Measurements from ENCODE around the gene LMNB1. TPM values are rescaled to one million over a fixed set of nuclear protein-coding genes. Genes with fewer than 3 reads are reported as not detected.
"Not testable (repeated sequence)": the region's sequence is repeated elsewhere in the genome, so short reads cannot be mapped to it uniquely, and the experiment has no call there.

The LMNB1 gene
- total RNA-seq, 2 donors from 2014 or later, result 12.7 to 15.9 TPM

GRCh38 chr5:126810596-126811380 is 33.9 kb downstream of the LMNB1 start:
- Histone ChIP-seq H3K27me3 (replicated peaks; ENCODE audit: insufficient read depth) (no peaks in the 10 kb centered on the region), H3K27ac (no peak overlapping the region), H3K4me3 (no peak overlapping the region), H3K36me3 (no peaks in the 10 kb centered on the region), H3K4me1 (ENCODE audit: control insufficient read depth in 1 of 2, low read depth in 2 of 2) (no peaks in the 10 kb centered on the region), H3K9me3 (no peaks in the 10 kb centered on the region)
- TF ChIP-seq CTCF (IDR thresholded peaks at IDR 0.05), result no peak
- ATAC-seq (ENCODE audit: insufficient number of reproducible peaks, low FRiP score, low read depth) (no peak), DNase-seq (ENCODE audit: low spot score) (no peak)

- H3K9me3 ChIP-seq, result no peaks in the 10 kb centered on the region
- no peaks in the 10 kb centered on the region for H3K27me3 ChIP-seq (replicated peaks; ENCODE audit: insufficient read depth)
- TF ChIP-seq CTCF (IDR thresholded peaks at IDR 0.05), result no peak
- H3K4me3 ChIP-seq, result no peak overlapping the region
- no peaks in the 10 kb centered on the region for H3K36me3 ChIP-seq
- no peak for ATAC-seq (ENCODE audit: insufficient number of reproducible peaks, low FRiP score, low read depth)
- H3K27ac ChIP-seq, result no peak overlapping the region
- no peak for DNase-seq (ENCODE audit: low spot score)
- no peaks in the 10 kb centered on the region for H3K4me1 ChIP-seq (ENCODE audit: control insufficient read depth in 1 of 2, low read depth in 2 of 2)
Observed at GRCh38 chr5:126811515-126812198, 34.7 kb downstream of the LMNB1 start.

- TF ChIP-seq CTCF (IDR thresholded peaks at IDR 0.05), result no peak
- Histone ChIP-seq H3K27me3 (replicated peaks; ENCODE audit: insufficient read depth) (no peaks in the 10 kb centered on the region), H3K4me3 (no peak overlapping the region), H3K4me1 (ENCODE audit: control insufficient read depth in 1 of 2, low read depth in 2 of 2) (no peaks in the 10 kb centered on the region), H3K9me3 (no peaks in the 10 kb centered on the region), H3K36me3 (no peaks in the 10 kb centered on the region), H3K27ac (no peak overlapping the region)
- ATAC-seq (ENCODE audit: insufficient number of reproducible peaks, low FRiP score, low read depth), result no peak
- no peak for DNase-seq (ENCODE audit: low spot score)
Observed at GRCh38 chr5:126812199-126812570, 35.2 kb downstream of the LMNB1 start.

GRCh38 chr5:126813799-126814198 is 36.9 kb downstream of the LMNB1 start:
- not testable (repeated sequence) for H3K27me3 ChIP-seq (replicated peaks; ENCODE audit: insufficient read depth); H3K27ac ChIP-seq; H3K9me3 ChIP-seq; H3K4me3 ChIP-seq; H3K4me1 ChIP-seq (ENCODE audit: control insufficient read depth in 1 of 2, low read depth in 2 of 2); DNase-seq (ENCODE audit: low spot score); H3K36me3 ChIP-seq; ATAC-seq (ENCODE audit: insufficient number of reproducible peaks, low FRiP score, low read depth)

GRCh38 chr5:126814721-126815404 is 37.9 kb downstream of the LMNB1 start:
- H3K27ac ChIP-seq, result no peak overlapping the region
- TF ChIP-seq CTCF (IDR thresholded peaks at IDR 0.05), result no peak
- no peaks in the 10 kb centered on the region for H3K36me3 ChIP-seq
- ATAC-seq (ENCODE audit: insufficient number of reproducible peaks, low FRiP score, low read depth) (no peak), DNase-seq (ENCODE audit: low spot score) (no peak)
- no peaks in the 10 kb centered on the region for H3K27me3 ChIP-seq (replicated peaks; ENCODE audit: insufficient read depth)
- no peaks in the 10 kb centered on the region for H3K4me1 ChIP-seq (ENCODE audit: control insufficient read depth in 1 of 2, low read depth in 2 of 2)
- H3K9me3 ChIP-seq, result no peaks in the 10 kb centered on the region
- no peak overlapping the region for H3K4me3 ChIP-seq

Data from thoracic aorta (tissue), 2 donors.